ENCODE measurements around the gene GAS7.

Gene GAS7

GRCh38 chr17:10171581-10171981 lies 26.8 kb downstream of the GAS7 start:
- no peak for DNase-seq (ENCODE audit: low spot score)

- DNase-seq (ENCODE audit: low spot score): no peak
Measured at GRCh38 chr17:10171122-10171571, 27.3 kb downstream of the GAS7 start.

GRCh38 chr17:10170233-10170632 lies 28.2 kb downstream of the GAS7 start:
- DNase-seq (ENCODE audit: low spot score): no peak

GRCh38 chr17:10169290-10169689 lies 29.1 kb downstream of the GAS7 start:
- no peak for DNase-seq (ENCODE audit: low spot score)

GRCh38 chr17:10166176-10166935 lies 32.0 kb downstream of the GAS7 start:
- DNase-seq (ENCODE audit: low spot score): no peak

GRCh38 chr17:10162096-10162495 lies 36.3 kb downstream of the GAS7 start:
- DNase-seq (ENCODE audit: low spot score): no peak

- no peak for DNase-seq (ENCODE audit: low spot score)
Measured at GRCh38 chr17:10161386-10161785, 37.0 kb downstream of the GAS7 start.

GRCh38 chr17:10156948-10157607 lies 41.3 kb downstream of the GAS7 start:
- DNase-seq (ENCODE audit: low spot score): no peak

GRCh38 chr17:10156599-10156947 lies 41.8 kb downstream of the GAS7 start:
- DNase-seq (ENCODE audit: low spot score): no peak

GRCh38 chr17:10156077-10156435 lies 42.4 kb downstream of the GAS7 start:
- DNase-seq (ENCODE audit: low spot score): no peak

- no peak for DNase-seq (ENCODE audit: low spot score)
Measured at GRCh38 chr17:10155371-10156076, 42.9 kb downstream of the GAS7 start.

GRCh38 chr17:10151667-10152496 lies 46.5 kb downstream of the GAS7 start:
- DNase-seq (ENCODE audit: low spot score): no peak

- peak; percentile 81 for DNase-seq (ENCODE audit: low spot score)
Measured at GRCh38 chr17:10149573-10150399, 48.6 kb downstream of the GAS7 start.

- DNase-seq (ENCODE audit: low spot score): no peak
Measured at GRCh38 chr17:10147761-10148415, 50.5 kb downstream of the GAS7 start.

- no peak for DNase-seq (ENCODE audit: low spot score)
Measured at GRCh38 chr17:10147040-10147439, 51.4 kb downstream of the GAS7 start.

- no peak for DNase-seq (ENCODE audit: low spot score)
Measured at GRCh38 chr17:10144982-10145381, 53.4 kb downstream of the GAS7 start.

- no peak for DNase-seq (ENCODE audit: low spot score)
Measured at GRCh38 chr17:10144456-10144855, 54.0 kb downstream of the GAS7 start.

GRCh38 chr17:10141436-10141835 lies 57.0 kb downstream of the GAS7 start:
- no peak for DNase-seq (ENCODE audit: low spot score)

GRCh38 chr17:10139577-10139976 lies 58.8 kb downstream of the GAS7 start:
- no peak for DNase-seq (ENCODE audit: low spot score)

GRCh38 chr17:10136258-10136981 lies 62.0 kb downstream of the GAS7 start:
- DNase-seq (ENCODE audit: low spot score): no peak

All from COLO829 (cell line).